ENCODE data around the gene FRS3. TPM values are rescaled to one million over a fixed set of nuclear protein-coding genes. Genes with fewer than 3 reads are reported as not detected.
A peak's percentile ranks its signal among the peaks of the same experiment; 100 is the strongest.
"Not testable (repeated sequence)": the region's sequence is repeated elsewhere in the genome, so short reads cannot be mapped to it uniquely, and the experiment has no call there.

FRS3 gene
- total and polyA plus RNA-seq, 9 donors = 1.00 to 8.4 (median 6.2) TPM

- Histone ChIP-seq H3K36me3 (no peaks in the 10 kb centered on the region), H3K4me3 (no peak overlapping the region), H3K27me3 (no peaks in the 10 kb centered on the region), H3K27ac (no peak overlapping the region), H3K9me3 (no peaks in the 10 kb centered on the region), H3K4me1 (ENCODE audit: insufficient read depth) (no peaks in the 10 kb centered on the region)
- intact Hi-C loops (cut with DNase I) = no loop called here
- WGBS, 3 donors = 89 to 90% (median 89%) methylated on average over 29 to 30 of the region's 30 CpGs
- DNase-seq = no peak
- TF ChIP-seq CTCF (IDR thresholded peaks at IDR 0.05) = no peak
- no peak for TF ChIP-seq POLR2A (IDR thresholded peaks at IDR 0.05)
- TF ChIP-seq EP300 (IDR thresholded peaks at IDR 0.05) = no peak
Measured at GRCh38 chr6:41770381-41771057, 9.2 kb downstream of the FRS3 start.

- Histone ChIP-seq H3K27ac (no peak overlapping the region), H3K4me1 (ENCODE audit: insufficient read depth) (no peaks in the 10 kb centered on the region), H3K4me3 (no peak overlapping the region), H3K9me3 (no peaks in the 10 kb centered on the region), H3K27me3 (no peaks in the 10 kb centered on the region), H3K36me3 (no peaks in the 10 kb centered on the region)
- no peak for TF ChIP-seq EP300 (IDR thresholded peaks at IDR 0.05)
- TF ChIP-seq CTCF (IDR thresholded peaks at IDR 0.05) = no peak
- no peak for TF ChIP-seq POLR2A (IDR thresholded peaks at IDR 0.05)
- intact Hi-C loops (cut with DNase I) = no loop called here
- DNase-seq = peak in 1 of 5 donors; percentile 13
- WGBS, 3 donors = 95 to 97% (median 97%) methylated on average over 8 of the region's 8 CpGs
Measured at GRCh38 chr6:41769376-41769775, 10.3 kb downstream of the FRS3 start.

GRCh38 chr6:41768545-41769308, 11.0 kb downstream of the FRS3 start:
- intact Hi-C loops (cut with DNase I) = no loop called here
- TF ChIP-seq POLR2A (IDR thresholded peaks at IDR 0.05) (no peak), EP300 (IDR thresholded peaks at IDR 0.05) (no peak), CTCF (IDR thresholded peaks at IDR 0.05) (no peak)
- no peak overlapping the region for H3K27ac ChIP-seq
- H3K27me3 ChIP-seq = no peaks in the 10 kb centered on the region
- no peaks in the 10 kb centered on the region for H3K4me1 ChIP-seq (ENCODE audit: insufficient read depth)
- H3K36me3 ChIP-seq = no peaks in the 10 kb centered on the region
- WGBS, 3 donors = 75 to 78% (median 77%) methylated on average over 10 of the region's 10 CpGs
- H3K9me3 ChIP-seq = no peaks in the 10 kb centered on the region
- H3K4me3 ChIP-seq = no peak overlapping the region
- no peak for DNase-seq

- no peaks in the 10 kb centered on the region for H3K9me3 ChIP-seq
- TF ChIP-seq EP300 (IDR thresholded peaks at IDR 0.05) (no peak), POLR2A (IDR thresholded peaks at IDR 0.05) (no peak)
- H3K36me3 ChIP-seq = no peaks in the 10 kb centered on the region
- WGBS, 3 donors = 37 to 39% (median 37%) methylated on average over 12 of the region's 12 CpGs
- intact Hi-C loops (cut with DNase I) = no loop called here
- H3K27me3 ChIP-seq = no peaks in the 10 kb centered on the region
- H3K27ac ChIP-seq = no peak overlapping the region
- peak in 2 of 5 donors; percentile 43 to 66 for DNase-seq
- no peak overlapping the region for H3K4me3 ChIP-seq
- no peaks in the 10 kb centered on the region for H3K4me1 ChIP-seq (ENCODE audit: insufficient read depth)
Measured at GRCh38 chr6:41767112-41767833, 12.4 kb downstream of the FRS3 start.

GRCh38 chr6:41766043-41766664, 13.5 kb downstream of the FRS3 start:
- 88 to 96% (median 89%) methylated on average over 4 of the region's 4 CpGs for WGBS, 3 donors
- intact Hi-C loops (cut with DNase I); DNase-seq: not testable (repeated sequence)

More at GRCh38 chr6:41766043-41766664, 13.5 kb downstream of the FRS3 start:
- not testable (repeated sequence) for H3K27me3 ChIP-seq; H3K27ac ChIP-seq; H3K9me3 ChIP-seq; H3K4me3 ChIP-seq; H3K4me1 ChIP-seq (ENCODE audit: insufficient read depth); H3K36me3 ChIP-seq
